Heart left ventricle (tissue), 13 donors: ENCODE data around the gene CRELD2.

Experiments
- CTCF ChIP-seq, 12 donors: fragments of 200-600 bp; sonication (generic) in 4 of 12; IDR thresholded peaks; one replicate each; pipeline versions ENCODE4 v1.5.0 to v1.8.0; 2018 to 2022; ENCODE audit warnings: antibody characterized with exemption in 12 of 12, mild to moderate bottlenecking in 5 of 12
- POLR2A ChIP-seq, 2 donors: fragments of 450-650 bp; IDR thresholded peaks; one replicate each; pipeline ENCODE4 v1.6.1; 2017; ENCODE audit warnings: antibody characterized with exemption in 2 of 2, mild to moderate bottlenecking in 2 of 2, moderate library complexity in 2 of 2
- donor health status: ischemic (EF 13 %, LVEDD 7.1; RV severe dilation, severe dysfunction).
- donor health status: DM: no; HTN: yes; CAD: no.
- donor health status: DM: no; HTN: no; CAD: no.
- donor health status: ischemic (EF 25% LVEDD 6.9; RV normal size, moderate dysfunction).
- donor health status: ischemic (EF 25% LVEDD 5.7; RV mildly dilated, moderate dysfunction).
- donor health status: ischemic (EF 35%, LVEDD 5.7; RV mildly dilated, moderate dysfunction).
- donor health status: nonischemic (EF 11% LVEDD 7.7; RV severe dilation, severe dysfunction).
- donor health status: DM: yes; HTN: yes; CAD: no.
- donor health status: PGD.
- donor health status: ischemic (EF 29% LVEDD 5.4; RV normal size, mild dysfunction).
- donor health status: nonischemic (EF 23%, LVEDD 6.1; RV moderate dilation, normal function).

GRCh38 chr22:49899530-49899929 lies 18.9 kb upstream of the CRELD2 start:
- no peak for TF ChIP-seq CTCF (IDR thresholded peaks at IDR 0.05)
- no peak for TF ChIP-seq POLR2A (IDR thresholded peaks at IDR 0.05)
